ENCODE results near the gene INPP5A. TPM values are rescaled to one million over a fixed set of nuclear protein-coding genes. Genes with fewer than 3 reads are reported as not detected.

The INPP5A gene
- total and polyA plus RNA-seq, 4 donors: 37.7 to 112 (median 54.9) TPM

DNA sequence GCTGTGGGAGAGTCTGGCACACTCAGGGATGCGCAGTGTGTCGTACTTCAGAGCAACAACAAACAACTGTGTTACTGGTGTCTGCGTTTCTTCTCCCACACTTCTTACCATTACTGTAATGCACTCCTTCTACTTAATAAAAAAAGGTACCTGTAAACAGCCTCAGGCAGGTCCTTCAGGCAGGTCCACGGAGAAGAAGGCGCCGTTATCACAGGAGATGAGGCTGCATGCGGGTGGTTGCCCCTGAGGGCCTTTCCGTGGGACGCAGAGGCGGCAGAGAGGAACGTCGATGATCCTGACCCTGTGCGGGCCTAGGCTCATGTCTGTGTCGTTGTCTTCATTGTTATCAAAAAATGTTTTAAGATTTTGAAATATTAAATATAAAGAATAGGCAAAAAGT is 219.0 kb downstream of the INPP5A start:
- ATAC-seq (ENCODE audit: low FRiP score) (no peak), DNase-seq (no peak)
- intact Hi-C loops (cut with DNase I): no loop called here
- Histone ChIP-seq H3K36me3 (ENCODE audit: control insufficient read depth in 1 of 2, insufficient read depth in 2 of 2, low read length in 1 of 2) (peaks cover 0 to 2% of the 10 kb centered on the region in 2 donors), H3K4me1 (ENCODE audit: control insufficient read depth in 1 of 2, insufficient read depth in 2 of 2, low read length in 2 of 2) (no peaks in the 10 kb centered on the region), H3K4me3 (ENCODE audit: low read length in 2 of 2) (no peak overlapping the region), H3K27ac (ENCODE audit: low read depth in 1 of 2, low read length in 2 of 2) (no peak overlapping the region), H3K27me3 (ENCODE audit: control insufficient read depth in 1 of 2, insufficient read depth in 2 of 2, low read length in 1 of 2) (no peaks in the 10 kb centered on the region), H3K9me3 (ENCODE audit: control insufficient read depth, low read length) (no peaks in the 10 kb centered on the region)
- 95 to 96% methylated on average over 14 of the region's 14 CpGs for WGBS, 2 donors

DNA sequence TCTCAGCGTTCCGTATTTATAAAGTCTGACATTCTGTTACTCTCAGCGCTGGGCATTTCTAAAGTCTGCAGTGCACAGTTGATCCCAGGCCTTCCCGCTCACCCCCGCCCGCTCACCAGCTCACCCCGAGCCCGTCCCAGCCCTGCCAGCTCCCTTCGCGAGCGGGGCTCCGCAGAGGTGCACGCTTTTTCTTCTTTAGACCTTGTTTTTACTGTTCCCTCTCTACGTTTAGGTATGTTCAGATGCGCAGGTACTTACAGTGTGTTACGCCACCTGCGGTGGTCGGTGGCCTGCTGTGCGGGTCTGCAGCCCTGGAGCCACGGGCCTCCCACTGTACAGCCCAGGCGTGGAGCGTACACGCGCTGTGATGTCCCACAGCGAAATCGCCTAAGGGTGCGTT is 219.6 kb downstream of the INPP5A start:
- intact Hi-C loops (cut with DNase I): no loop called here
- no peak overlapping the region for H3K4me3 ChIP-seq (ENCODE audit: low read length in 2 of 2)
- H3K36me3 ChIP-seq (ENCODE audit: control insufficient read depth in 1 of 2, insufficient read depth in 2 of 2, low read length in 1 of 2): peaks cover 0 to 2% of the 10 kb centered on the region in 2 donors
- no peak for DNase-seq
- H3K27me3 ChIP-seq (ENCODE audit: control insufficient read depth in 1 of 2, insufficient read depth in 2 of 2, low read length in 1 of 2): no peaks in the 10 kb centered on the region
- H3K9me3 ChIP-seq (ENCODE audit: control insufficient read depth, low read length): no peaks in the 10 kb centered on the region
- ATAC-seq (ENCODE audit: low FRiP score): no peak
- no peak overlapping the region for H3K27ac ChIP-seq (ENCODE audit: low read depth in 1 of 2, low read length in 2 of 2)
- no peaks in the 10 kb centered on the region for H3K4me1 ChIP-seq (ENCODE audit: control insufficient read depth in 1 of 2, insufficient read depth in 2 of 2, low read length in 2 of 2)
- 97 to 98% methylated on average over 27 of the region's 27 CpGs for WGBS, 2 donors

DNA sequence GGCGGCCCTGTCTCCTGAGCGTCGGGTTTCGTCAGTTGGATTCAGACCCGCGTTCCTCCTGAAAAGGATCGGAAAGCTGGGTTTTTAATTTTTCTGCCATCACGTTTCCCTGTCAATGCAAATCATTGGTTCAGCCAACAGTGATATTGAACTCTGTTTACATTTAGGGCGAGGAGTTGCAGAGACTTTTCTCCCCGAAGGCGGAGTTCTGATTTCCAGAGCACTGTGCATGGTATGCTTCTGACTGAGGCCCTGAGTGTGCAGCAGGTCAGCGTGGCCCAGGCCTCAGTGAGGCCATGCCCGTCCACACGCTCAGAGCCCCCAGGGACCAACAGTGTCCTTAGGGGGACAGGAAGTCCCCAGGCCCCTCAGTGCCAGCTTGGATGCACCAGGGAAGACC is 221.3 kb downstream of the INPP5A start:
- peaks cover 0 to 2% of the 10 kb centered on the region in 2 donors for H3K36me3 ChIP-seq (ENCODE audit: control insufficient read depth in 1 of 2, insufficient read depth in 2 of 2, low read length in 1 of 2)
- WGBS, 2 donors: 90 to 94% methylated on average over 14 of the region's 14 CpGs

DNA sequence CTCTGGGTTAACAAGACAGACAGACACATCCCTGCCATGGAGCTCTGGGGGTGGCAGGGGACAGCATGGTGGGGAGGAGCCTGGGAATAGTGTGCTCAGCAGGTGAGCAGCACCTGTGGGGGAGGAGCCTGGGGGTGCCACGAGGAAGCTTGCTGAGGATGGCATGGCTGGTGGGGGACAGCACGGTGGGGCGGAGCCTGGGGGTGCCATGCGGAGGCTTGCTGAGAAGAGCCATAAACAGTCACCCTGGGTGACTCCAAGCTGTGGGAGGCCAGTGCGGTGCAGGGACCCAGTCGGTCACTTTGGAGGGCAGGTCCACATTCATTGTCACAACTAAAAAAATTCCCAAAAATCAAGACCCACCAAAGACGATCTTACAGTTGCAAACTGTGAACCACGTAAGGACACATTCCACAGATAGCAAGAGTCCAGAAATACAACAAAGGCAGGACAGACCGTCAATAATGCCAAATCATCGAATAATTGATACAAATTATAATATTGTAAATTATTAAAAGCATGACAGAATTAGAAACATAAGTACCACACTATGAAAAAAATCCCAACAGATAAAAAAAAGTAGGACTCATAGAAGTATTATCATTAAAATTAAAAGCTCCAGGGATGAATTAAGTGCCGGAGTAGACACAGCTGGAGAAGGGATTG is 223.9 kb downstream of the INPP5A start:
- no peaks in the 10 kb centered on the region for H3K9me3 ChIP-seq (ENCODE audit: control insufficient read depth, low read length)
- no peaks in the 10 kb centered on the region for H3K4me1 ChIP-seq (ENCODE audit: control insufficient read depth in 1 of 2, insufficient read depth in 2 of 2, low read length in 2 of 2)
- no peak overlapping the region for H3K4me3 ChIP-seq (ENCODE audit: low read length in 2 of 2)
- no peak for ATAC-seq (ENCODE audit: low FRiP score)
- no peak overlapping the region for H3K27ac ChIP-seq (ENCODE audit: low read depth in 1 of 2, low read length in 2 of 2)
- H3K27me3 ChIP-seq (ENCODE audit: control insufficient read depth in 1 of 2, insufficient read depth in 2 of 2, low read length in 1 of 2): no peaks in the 10 kb centered on the region
- WGBS, 2 donors: 97 to 98% methylated on average over 11 of the region's 11 CpGs
- H3K36me3 ChIP-seq (ENCODE audit: control insufficient read depth in 1 of 2, insufficient read depth in 2 of 2, low read length in 1 of 2): peaks cover 0 to 6% of the 10 kb centered on the region in 2 donors
- intact Hi-C loops (cut with DNase I): loop anchor here in 1 of 2 donors (5.0 kb wide), 1 partner anchor 469 kb away; no protein-coding TSS in a partner anchor
- no peak for DNase-seq

More for the DNA sequence above, 221.3 kb downstream of the INPP5A start:
- DNase-seq: no peak
- no peaks in the 10 kb centered on the region for H3K4me1 ChIP-seq (ENCODE audit: control insufficient read depth in 1 of 2, insufficient read depth in 2 of 2, low read length in 2 of 2)
- no peaks in the 10 kb centered on the region for H3K9me3 ChIP-seq (ENCODE audit: control insufficient read depth, low read length)
- no peak overlapping the region for H3K27ac ChIP-seq (ENCODE audit: low read depth in 1 of 2, low read length in 2 of 2)
- H3K4me3 ChIP-seq (ENCODE audit: low read length in 2 of 2): no peak overlapping the region
- no peaks in the 10 kb centered on the region for H3K27me3 ChIP-seq (ENCODE audit: control insufficient read depth in 1 of 2, insufficient read depth in 2 of 2, low read length in 1 of 2)
- intact Hi-C loops (cut with DNase I): no loop called here
- ATAC-seq (ENCODE audit: low FRiP score): no peak

DNA sequence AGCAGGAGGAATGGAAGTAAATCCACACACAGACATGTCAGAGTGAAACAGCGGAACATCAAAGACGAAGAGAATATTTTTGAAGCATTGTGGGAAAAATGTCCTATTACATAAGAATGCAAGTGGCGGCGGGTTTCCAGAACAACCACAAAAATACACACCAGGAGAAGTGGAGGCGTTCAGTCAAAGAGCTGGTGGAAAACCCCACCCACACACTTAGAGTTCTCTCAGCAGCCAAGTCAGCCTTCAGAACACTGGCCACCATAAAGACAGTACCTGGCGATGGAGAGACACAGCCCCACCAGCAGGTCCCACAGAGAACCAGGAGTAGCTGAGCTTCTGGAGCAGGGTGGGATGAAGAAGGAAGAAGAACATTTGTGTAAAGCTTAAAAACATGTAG is 224.7 kb downstream of the INPP5A start:
- Histone ChIP-seq H3K9me3 (ENCODE audit: control insufficient read depth, low read length) (no peaks in the 10 kb centered on the region), H3K4me3 (ENCODE audit: low read length in 2 of 2) (no peak overlapping the region), H3K27me3 (ENCODE audit: control insufficient read depth in 1 of 2, insufficient read depth in 2 of 2, low read length in 1 of 2) (no peaks in the 10 kb centered on the region), H3K27ac (ENCODE audit: low read depth in 1 of 2, low read length in 2 of 2) (no peak overlapping the region), H3K36me3 (ENCODE audit: control insufficient read depth in 1 of 2, insufficient read depth in 2 of 2, low read length in 1 of 2) (peaks cover 0 to 6% of the 10 kb centered on the region in 2 donors), H3K4me1 (ENCODE audit: control insufficient read depth in 1 of 2, insufficient read depth in 2 of 2, low read length in 2 of 2) (no peaks in the 10 kb centered on the region)
- 82 to 87% methylated on average over 6 of the region's 6 CpGs for WGBS, 2 donors
- no peak for DNase-seq
- intact Hi-C loops (cut with DNase I): loop anchor here in 1 of 2 donors (5.0 kb wide), 1 partner anchor 470 kb away; no protein-coding TSS in a partner anchor
- ATAC-seq (ENCODE audit: low FRiP score): no peak

DNA sequence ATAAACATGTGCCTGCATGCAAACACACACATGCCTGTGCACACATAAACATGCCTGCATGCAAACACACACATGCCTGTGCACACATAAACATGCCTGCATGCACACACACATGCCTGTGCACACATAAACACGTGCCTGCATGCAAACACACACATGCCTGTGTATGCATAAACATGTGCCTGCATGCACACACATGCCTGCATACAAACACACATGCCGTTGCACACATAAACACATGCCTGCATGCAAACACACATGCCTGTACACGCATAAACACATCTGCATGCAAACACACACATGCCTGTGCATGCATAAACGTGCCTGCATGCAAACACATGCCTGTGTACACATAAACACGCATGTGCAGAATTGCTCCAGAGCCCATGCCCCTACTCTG is 226.0 kb downstream of the INPP5A start:
- no peak for ATAC-seq (ENCODE audit: low FRiP score)
- Histone ChIP-seq H3K36me3 (ENCODE audit: control insufficient read depth in 1 of 2, insufficient read depth in 2 of 2, low read length in 1 of 2) (peaks cover 0 to 6% of the 10 kb centered on the region in 2 donors), H3K4me3 (ENCODE audit: low read length in 2 of 2) (no peak overlapping the region), H3K27ac (ENCODE audit: low read depth in 1 of 2, low read length in 2 of 2) (no peak overlapping the region), H3K4me1 (ENCODE audit: control insufficient read depth in 1 of 2, insufficient read depth in 2 of 2, low read length in 2 of 2) (no peaks in the 10 kb centered on the region), H3K27me3 (ENCODE audit: control insufficient read depth in 1 of 2, insufficient read depth in 2 of 2, low read length in 1 of 2) (no peaks in the 10 kb centered on the region), H3K9me3 (ENCODE audit: control insufficient read depth, low read length) (no peaks in the 10 kb centered on the region)
- WGBS, 2 donors: 91 to 92% methylated on average over 5 of the region's 5 CpGs
- no peak for DNase-seq
- intact Hi-C loops (cut with DNase I): loop anchor here in 1 of 2 donors (5.0 kb wide), 1 partner anchor 471 kb away; no protein-coding TSS in a partner anchor

DNA sequence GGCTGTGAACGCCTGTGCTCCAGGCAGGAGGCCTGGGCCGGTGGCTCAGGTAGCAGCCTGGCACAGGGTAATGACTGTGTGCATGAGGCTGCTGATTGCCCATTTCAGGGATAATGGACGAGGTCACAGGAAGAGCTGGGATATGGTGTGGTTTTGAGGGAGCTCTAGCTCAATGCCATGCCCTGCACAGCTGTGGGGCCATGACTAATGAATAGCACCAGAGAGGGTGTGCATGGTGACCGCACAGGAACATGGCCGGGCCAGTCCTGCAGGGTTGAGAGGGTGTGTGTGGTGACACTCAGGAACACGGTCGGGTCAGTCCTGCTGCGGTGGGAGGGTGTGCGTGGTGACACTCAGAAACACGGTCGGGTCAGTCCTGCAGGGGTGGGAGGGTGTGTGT is 226.5 kb downstream of the INPP5A start:
- Histone ChIP-seq H3K4me1 (ENCODE audit: control insufficient read depth in 1 of 2, insufficient read depth in 2 of 2, low read length in 2 of 2) (no peaks in the 10 kb centered on the region), H3K4me3 (ENCODE audit: low read length in 2 of 2) (no peak overlapping the region), H3K27ac (ENCODE audit: low read depth in 1 of 2, low read length in 2 of 2) (no peak overlapping the region), H3K27me3 (ENCODE audit: control insufficient read depth in 1 of 2, insufficient read depth in 2 of 2, low read length in 1 of 2) (no peaks in the 10 kb centered on the region), H3K36me3 (ENCODE audit: control insufficient read depth in 1 of 2, insufficient read depth in 2 of 2, low read length in 1 of 2) (peaks cover 0 to 8% of the 10 kb centered on the region in 2 donors), H3K9me3 (ENCODE audit: control insufficient read depth, low read length) (no peaks in the 10 kb centered on the region)
- intact Hi-C loops (cut with DNase I): loop anchor here in 1 of 2 donors (5.0 kb wide), 1 partner anchor 472 kb away; no protein-coding TSS in a partner anchor
- DNase-seq (no peak), ATAC-seq (ENCODE audit: low FRiP score) (no peak)
- WGBS, 2 donors: 87 to 89% methylated on average over 11 of the region's 11 CpGs

DNA sequence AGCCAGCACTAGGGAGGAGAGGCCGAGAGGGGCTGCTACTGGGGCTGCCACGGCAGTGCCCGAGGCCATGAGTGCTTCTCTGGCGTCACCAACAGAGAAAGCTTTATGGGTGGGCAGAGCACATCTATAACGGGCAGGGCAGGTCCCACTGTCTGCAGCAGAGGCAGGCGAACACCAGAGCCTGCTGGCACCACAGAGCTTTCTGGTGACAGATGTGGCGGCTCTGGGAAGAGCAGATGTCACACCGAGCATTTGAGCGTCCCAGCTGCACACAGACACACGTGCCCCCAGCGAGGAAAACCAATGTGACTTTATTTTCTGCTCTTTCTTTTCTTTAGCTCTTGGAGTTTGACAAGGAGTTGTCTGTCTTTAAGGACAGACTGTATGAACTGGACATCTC is 227.8 kb downstream of the INPP5A start:
- peaks cover 2% of the 10 kb centered on the region for H3K9me3 ChIP-seq (ENCODE audit: control insufficient read depth, low read length)
- no peak for ATAC-seq (ENCODE audit: low FRiP score)
- no peak overlapping the region for H3K4me3 ChIP-seq (ENCODE audit: low read length in 2 of 2)
- intact Hi-C loops (cut with DNase I): no loop called here
- no peak overlapping the region for H3K27ac ChIP-seq (ENCODE audit: low read depth in 1 of 2, low read length in 2 of 2)
- no peak for DNase-seq
- H3K4me1 ChIP-seq (ENCODE audit: control insufficient read depth in 1 of 2, insufficient read depth in 2 of 2, low read length in 2 of 2): no peaks in the 10 kb centered on the region
- no peaks in the 10 kb centered on the region for H3K27me3 ChIP-seq (ENCODE audit: control insufficient read depth in 1 of 2, insufficient read depth in 2 of 2, low read length in 1 of 2)
- peaks cover 0 to 8% of the 10 kb centered on the region in 2 donors for H3K36me3 ChIP-seq (ENCODE audit: control insufficient read depth in 1 of 2, insufficient read depth in 2 of 2, low read length in 1 of 2)
- WGBS, 2 donors: 87 to 88% methylated on average over 11 of the region's 11 CpGs

DNA sequence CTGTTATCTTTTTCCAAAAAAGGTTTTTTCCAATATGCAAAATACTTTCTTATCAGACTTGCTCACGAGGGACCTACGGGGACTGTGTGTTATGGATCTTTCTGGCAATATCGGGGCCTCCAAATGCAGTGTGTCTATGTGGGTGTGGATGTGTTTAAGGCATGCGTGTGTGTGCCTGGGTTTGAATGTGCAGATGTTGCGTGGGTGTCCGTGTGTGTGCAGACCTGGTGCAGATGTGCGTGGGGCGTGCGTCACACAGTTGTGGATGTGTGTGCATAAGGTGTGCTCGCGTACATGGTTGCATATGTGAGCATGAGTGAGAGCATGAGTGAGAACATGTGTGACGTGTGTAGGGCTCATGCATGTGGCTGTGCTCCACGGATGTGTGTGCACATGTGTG is 228.7 kb downstream of the INPP5A start:
- peaks cover 2% of the 10 kb centered on the region for H3K9me3 ChIP-seq (ENCODE audit: control insufficient read depth, low read length)
- no peak for ATAC-seq (ENCODE audit: low FRiP score)
- H3K36me3 ChIP-seq (ENCODE audit: control insufficient read depth in 1 of 2, insufficient read depth in 2 of 2, low read length in 1 of 2): peaks cover 0 to 8% of the 10 kb centered on the region in 2 donors
- no peak overlapping the region for H3K27ac ChIP-seq (ENCODE audit: low read depth in 1 of 2, low read length in 2 of 2)
- H3K4me1 ChIP-seq (ENCODE audit: control insufficient read depth in 1 of 2, insufficient read depth in 2 of 2, low read length in 2 of 2): no peaks in the 10 kb centered on the region
- 95% methylated on average over 13 of the region's 13 CpGs for WGBS, 2 donors
- H3K4me3 ChIP-seq (ENCODE audit: low read length in 2 of 2): no peak overlapping the region
- intact Hi-C loops (cut with DNase I): no loop called here
- DNase-seq: no peak
- no peaks in the 10 kb centered on the region for H3K27me3 ChIP-seq (ENCODE audit: control insufficient read depth in 1 of 2, insufficient read depth in 2 of 2, low read length in 1 of 2)

Data from aorta (tissue), 5 donors.